Tibial nerve (tissue), 3 donors: ENCODE results near the gene CELSR1.

Source experiments
- POLR2A ChIP-seq, 2 donors: fragments of 450-650 bp; IDR thresholded peaks; one replicate each; pipeline ENCODE4 v1.6.1; 2017; ENCODE audit warnings: antibody characterized with exemption in 2 of 2, mild to moderate bottlenecking in 2 of 2, moderate library complexity in 2 of 2
- TF ChIP-seq, protein P1 (sequence below), 5 experiments: fragments of 200-600 bp in 3 of 5; fragments of 450-650 bp in 2 of 5; sonication (generic) in 3 of 5; IDR thresholded peaks; one replicate each; pipeline ENCODE4 v1.5.1; 2016 to 2019; ENCODE audit warnings: antibody characterized with exemption in 5 of 5, mild to moderate bottlenecking in 3 of 5, moderate library complexity in 2 of 5

DNA sequence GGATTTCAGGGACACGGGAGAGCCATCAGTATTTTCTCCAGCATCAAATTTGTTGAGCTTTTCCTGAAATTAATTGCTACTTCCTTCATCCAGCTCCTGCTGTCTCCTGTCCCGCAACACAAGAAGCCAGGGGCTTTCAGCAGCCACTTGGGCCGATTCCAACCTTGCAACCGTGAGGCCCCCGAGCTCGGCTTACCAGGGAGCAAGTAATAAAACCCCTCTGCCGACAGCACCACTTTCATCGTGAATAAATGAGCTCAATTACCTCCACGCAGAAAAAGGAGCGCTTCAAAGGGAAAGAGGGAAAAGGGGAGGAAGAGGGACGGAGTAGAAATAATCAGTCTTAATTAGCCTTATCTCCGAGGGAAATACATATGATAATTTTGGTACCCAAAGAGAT, 76.6 kb downstream of the CELSR1 start:
- TF ChIP-seq, protein P1, sequence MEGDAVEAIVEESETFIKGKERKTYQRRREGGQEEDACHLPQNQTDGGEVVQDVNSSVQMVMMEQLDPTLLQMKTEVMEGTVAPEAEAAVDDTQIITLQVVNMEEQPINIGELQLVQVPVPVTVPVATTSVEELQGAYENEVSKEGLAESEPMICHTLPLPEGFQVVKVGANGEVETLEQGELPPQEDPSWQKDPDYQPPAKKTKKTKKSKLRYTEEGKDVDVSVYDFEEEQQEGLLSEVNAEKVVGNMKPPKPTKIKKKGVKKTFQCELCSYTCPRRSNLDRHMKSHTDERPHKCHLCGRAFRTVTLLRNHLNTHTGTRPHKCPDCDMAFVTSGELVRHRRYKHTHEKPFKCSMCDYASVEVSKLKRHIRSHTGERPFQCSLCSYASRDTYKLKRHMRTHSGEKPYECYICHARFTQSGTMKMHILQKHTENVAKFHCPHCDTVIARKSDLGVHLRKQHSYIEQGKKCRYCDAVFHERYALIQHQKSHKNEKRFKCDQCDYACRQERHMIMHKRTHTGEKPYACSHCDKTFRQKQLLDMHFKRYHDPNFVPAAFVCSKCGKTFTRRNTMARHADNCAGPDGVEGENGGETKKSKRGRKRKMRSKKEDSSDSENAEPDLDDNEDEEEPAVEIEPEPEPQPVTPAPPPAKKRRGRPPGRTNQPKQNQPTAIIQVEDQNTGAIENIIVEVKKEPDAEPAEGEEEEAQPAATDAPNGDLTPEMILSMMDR (IDR thresholded peaks at IDR 0.05) = no peak
- no peak for TF ChIP-seq POLR2A (IDR thresholded peaks at IDR 0.05)
